ENCODE results near the gene NIPBL.
"Not testable (repeated sequence)": the region's sequence is repeated elsewhere in the genome, so short reads cannot be mapped to it uniquely, and the experiment has no call there.

The NIPBL gene

GRCh38 chr5:36876299-36876964, at the start of gene NIPBL:
Gene NIPBL (plus strand): TSS chr5:36876769. CDS start chr5:36953697, 76,928 bp downstream.
- DNase-seq: peak; percentile 84

- DNase-seq: no peak
Observed at GRCh38 chr5:36832274-36832673, 44.3 kb upstream of the NIPBL start.

- DNase-seq: no peak
Observed at GRCh38 chr5:36836831-36837230, 39.7 kb upstream of the NIPBL start.

DNA sequence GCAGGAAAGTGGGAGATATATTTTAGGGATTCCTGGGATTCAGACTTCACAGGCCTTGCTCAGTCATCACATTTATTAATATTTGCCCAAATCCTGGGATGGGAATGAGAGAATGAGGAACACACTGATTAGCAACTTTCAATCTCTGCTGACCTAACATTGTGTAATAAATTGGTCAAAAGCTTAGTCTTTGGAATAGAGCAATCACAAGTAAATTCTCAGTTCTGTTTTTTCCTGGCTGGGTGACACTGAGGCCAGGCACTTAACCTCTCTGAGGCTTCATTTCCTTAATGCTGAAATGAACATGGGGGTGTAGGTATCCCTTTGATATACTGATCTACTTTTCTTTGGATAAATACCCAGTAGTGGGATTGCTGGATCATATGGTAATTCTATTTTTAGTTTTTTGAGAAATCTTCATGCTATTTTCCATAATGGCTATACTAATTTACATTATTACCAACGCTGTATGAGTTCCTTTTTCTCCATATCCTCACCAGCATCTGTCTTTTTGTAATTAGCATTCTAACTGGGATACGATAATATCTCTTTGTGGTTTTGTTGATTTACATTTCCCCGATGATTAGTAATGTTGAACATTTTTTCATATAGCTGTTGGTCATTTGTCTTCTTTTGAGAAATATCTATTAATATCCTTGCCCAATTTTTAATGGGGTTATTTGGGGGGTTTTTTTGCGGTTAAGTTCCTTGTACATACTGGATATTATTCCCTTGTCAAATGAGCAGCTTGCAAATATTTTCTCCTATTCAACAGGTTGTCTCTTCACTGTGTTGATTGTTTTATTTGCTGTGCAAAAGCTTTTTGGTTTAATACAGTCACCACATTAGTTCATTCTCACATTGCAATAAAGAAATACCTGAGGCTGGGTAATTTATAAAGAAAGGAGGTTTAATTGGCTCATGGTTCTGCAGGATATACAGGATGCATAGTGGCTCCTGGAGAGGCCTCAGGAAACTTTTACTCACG, 36.8 kb upstream of the NIPBL start:
- DNase-seq: no peak

DNA sequence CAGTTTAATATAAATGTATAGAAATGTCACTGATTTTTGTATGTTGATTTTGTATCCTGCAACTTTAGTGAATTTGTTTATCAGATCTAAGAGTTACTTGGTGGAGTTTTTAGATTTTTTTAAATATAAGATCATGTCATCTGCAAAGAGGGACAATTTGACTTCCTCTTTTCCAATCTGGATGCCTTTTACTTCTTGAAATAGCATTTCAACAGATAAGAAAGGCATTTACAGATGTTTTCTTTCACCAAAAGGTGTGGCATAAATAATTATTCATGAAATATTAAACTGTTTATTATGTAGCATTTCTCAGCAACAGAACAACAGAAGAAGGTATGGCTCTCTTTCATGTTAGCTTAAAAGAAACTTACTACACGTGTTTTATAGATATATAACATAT, 34.9 kb upstream of the NIPBL start:
- DNase-seq: no peak

GRCh38 chr5:36842087-36842486, 34.5 kb upstream of the NIPBL start:
- no peak for DNase-seq

- DNase-seq: no peak
Observed at GRCh38 chr5:36844305-36844704, 32.3 kb upstream of the NIPBL start.

DNA sequence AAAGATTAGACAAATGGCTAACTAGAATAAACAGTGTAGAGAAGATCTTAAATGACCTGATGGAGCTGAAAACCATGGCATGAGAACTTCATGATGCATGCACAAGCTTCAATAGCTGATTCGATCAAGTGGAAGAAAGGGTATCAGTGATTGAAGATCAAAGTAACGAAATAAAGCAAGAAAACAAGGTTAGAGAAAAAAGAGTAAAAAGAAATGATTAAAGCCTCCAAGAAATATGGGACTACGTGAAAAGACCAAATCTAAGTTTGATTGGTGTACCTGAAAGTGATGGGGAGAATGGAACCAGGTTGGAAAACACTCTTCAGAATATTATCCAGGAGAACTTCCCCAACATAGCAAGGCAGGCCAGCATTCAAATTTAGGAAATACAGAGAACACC, 28.0 kb upstream of the NIPBL start:
- not testable (repeated sequence) for DNase-seq

- DNase-seq: not testable (repeated sequence)
Observed at GRCh38 chr5:36852903-36853302, 23.7 kb upstream of the NIPBL start.

DNA sequence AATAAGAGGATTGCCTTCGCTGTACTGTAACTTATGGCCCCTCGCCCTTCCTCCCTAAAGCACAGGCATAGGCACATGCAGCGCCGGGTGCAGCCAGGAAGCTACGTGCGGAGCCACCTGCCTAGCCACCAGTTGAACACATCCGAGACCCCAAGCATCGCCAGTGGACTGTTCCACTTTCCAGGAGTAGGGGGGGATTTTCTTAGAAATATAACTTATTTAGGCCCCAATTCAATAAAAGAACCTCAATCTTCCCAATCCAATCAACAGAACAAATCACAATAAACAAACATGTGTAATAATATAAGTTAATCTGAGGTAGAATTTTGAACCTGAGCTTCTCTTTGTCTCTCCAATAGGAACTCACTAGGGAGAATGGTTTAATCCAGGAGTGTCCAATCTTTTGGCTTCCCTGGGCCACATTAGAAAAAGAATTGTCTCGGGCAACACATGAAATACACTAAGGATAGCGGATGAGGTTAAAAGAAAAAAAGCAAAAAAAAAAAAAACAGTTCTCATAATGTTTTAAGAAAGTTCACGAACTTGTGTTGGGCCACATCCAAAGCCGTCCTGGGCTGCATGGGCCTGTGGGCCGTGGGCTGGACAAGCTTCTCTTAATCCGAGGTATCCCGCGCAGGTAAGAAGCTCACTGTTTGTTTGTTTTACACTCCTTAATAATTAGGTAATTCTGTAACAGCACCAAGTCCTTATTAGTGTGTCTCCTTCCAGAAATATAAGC, 22.0 kb upstream of the NIPBL start:
- DNase-seq: no peak

GRCh38 chr5:36855141-36855495, 21.5 kb upstream of the NIPBL start:
- no peak for DNase-seq

- no peak for DNase-seq
Observed at GRCh38 chr5:36861871-36862270, 14.7 kb upstream of the NIPBL start.

- peak; percentile 88 for DNase-seq
Observed at GRCh38 chr5:36870399-36871040, 6.0 kb upstream of the NIPBL start.

- DNase-seq: peak; percentile 34
Observed at GRCh38 chr5:36874465-36874864, 2.1 kb upstream of the NIPBL start.

DNA sequence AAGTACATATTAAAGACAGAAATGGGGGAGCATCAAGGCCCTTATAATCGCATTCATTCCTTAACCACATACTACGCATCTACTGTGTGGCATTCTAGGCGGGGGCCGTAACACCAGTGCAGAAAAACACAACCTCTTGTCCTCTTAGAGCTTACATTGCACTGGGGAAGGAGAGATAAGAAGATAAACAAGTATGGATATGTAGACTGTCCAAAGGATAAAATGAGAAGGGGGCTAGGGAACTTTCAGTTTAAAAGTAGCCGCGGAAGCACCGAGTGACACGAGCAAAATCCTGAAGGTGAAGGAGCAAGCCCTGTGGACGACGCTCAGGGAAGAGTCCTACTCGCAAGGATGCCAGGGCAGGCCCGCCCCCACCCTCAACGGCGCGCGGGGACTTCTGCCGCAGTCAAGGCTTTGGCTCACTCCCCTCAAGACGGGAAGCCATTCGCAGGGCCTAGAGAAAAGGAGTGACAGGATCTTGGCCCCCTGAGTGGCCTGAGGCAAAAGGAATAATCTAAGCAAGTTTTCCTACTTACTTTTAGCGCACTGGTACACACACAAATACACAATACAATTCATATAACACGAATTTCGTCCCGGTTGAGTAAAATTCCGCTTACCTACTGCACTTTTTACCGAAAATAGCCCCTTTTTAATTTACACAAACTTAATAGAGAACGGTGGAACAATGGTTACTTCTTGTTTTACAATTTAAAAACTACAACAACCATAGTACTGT, 1.3 kb upstream of the NIPBL start:
- peak; percentile 74 for DNase-seq

DNA sequence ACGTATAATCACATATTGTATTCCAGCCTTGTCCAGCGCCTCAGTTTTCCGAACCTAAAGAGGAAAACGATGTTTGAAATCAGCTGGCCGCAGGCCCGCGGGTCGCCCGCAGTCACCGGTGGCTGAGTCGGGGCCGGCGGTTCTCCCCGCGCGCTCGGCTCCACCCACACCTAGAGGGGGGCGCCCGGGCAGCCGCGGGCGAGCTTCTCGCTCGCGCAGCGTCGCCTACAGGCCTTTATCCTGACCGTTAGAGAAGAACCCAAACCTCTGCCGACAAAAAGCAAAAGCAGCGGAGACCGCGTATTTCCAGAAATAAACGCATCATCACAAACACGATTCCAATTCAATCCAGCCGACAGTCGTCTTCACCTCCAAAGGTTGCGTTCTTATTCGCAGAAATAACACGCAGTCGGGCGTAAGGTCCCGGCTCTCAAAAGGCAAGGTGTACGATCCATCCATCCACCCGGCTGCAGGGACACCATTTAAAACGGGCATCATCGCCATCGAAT, 725 bp upstream of the NIPBL start:
- peak; percentile 40 for DNase-seq

GRCh38 chr5:36876965-36877666, 547 bp downstream of the NIPBL start:
- DNase-seq: peak; percentile 59

DNA sequence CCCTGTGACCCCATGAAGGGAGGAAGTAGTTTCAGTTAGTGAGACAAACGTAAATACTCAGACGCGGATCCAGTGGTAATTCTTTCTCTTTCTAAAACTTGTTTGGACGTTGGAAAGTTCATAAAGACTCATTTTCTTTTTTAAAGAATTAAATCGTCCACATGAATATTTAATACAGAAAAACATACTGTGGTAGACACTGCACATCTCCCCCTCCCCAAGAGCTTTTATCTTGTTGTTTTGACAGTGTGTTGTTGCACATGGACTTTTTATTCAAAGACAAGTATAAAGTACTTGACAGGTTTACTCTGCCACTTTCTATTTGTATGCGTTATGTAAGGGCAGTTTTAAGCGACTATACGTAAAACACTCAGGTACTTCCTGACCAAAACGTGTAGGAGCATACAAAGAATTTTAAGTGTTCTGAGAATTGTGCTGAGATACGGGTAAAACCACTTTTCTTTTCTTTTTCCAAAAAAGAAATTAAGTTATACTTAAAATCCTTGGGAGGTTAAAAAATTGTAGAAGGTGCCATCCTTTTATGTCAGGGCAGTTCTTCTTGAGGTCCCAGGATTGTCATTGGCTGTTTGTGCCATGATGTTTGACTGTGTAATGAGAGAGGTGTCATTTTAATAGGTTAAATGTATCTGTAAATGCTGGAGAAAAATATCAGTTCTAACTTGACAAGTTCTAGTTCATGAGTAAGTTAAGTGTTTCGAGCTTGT, 1.3 kb downstream of the NIPBL start:
- peak; percentile 26 for DNase-seq

DNA sequence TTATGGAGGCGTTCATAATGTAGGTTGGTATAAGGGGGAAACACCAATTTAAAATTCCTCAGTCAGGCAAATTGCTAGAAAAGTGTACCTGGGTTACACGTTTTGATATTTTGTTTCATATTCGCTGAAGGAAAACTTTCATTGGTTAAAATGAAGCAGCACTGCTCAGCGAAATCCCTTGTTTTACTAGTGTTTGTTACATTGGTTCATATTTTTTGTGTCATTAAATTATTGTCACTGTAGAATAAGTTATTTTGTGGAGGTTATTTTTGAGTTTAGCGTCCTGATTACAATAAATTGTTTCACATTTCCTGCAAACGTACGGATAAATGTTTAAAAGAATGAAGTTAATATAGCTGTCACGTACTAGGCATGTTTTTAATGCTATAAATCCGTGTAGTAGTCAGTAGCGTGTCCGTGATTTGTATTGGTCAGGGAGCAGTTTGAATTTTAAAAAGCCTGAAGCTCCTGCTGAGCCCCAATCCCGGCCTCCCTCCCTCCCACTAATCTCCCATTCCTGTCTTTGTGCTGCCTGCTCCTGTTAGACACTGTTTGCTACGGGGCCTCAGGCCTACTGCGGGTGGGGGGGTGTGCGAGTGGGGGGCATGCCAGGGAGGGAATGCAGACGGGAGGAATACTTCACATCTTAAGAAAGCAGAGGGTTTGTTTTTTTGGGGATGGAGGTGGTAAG, 2.0 kb downstream of the NIPBL start:
- DNase-seq: peak; percentile 53

All from NCI-H524 treated with DMSO at 0.1 percent for 48 hours (cell line).